Measurements from ENCODE around the gene WDR13. TPM values are rescaled to one million over a fixed set of nuclear protein-coding genes. Genes with fewer than 3 reads are reported as not detected.

The WDR13 gene
- total RNA-seq, 4 donors from 2014 or later: 108 to 224 (median 126) TPM

DNA sequence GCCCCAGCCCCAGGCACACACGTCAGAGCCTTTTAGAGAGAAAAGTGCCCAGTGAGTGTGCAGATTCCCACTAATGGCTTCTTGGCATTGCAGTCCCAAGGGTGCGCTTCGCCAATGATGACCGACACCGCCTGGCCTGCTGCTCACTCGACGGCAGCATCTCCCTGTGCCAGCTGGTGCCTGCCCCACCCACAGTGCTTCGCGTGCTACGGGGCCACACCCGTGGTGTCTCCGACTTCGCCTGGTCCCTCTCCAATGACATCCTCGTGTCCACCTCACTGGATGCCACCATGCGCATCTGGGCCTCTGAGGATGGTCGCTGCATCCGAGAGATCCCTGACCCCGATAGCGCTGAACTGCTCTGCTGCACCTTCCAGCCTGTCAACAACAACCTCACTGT, 2.9 kb downstream of the WDR13 start:
- Histone ChIP-seq H3K9me3 (no peaks in the 10 kb centered on the region), H3K4me1 (peaks cover 0 to 19% (median 0%) of the 10 kb centered on the region in 4 donors), H3K27me3 (no peaks in the 10 kb centered on the region), H3K4me3 (no peak overlapping the region), H3K36me3 (peaks cover 0 to 63% (median 0%) of the 10 kb centered on the region in 3 donors), H3K27ac (no peak overlapping the region)
- TF ChIP-seq, protein P1, sequence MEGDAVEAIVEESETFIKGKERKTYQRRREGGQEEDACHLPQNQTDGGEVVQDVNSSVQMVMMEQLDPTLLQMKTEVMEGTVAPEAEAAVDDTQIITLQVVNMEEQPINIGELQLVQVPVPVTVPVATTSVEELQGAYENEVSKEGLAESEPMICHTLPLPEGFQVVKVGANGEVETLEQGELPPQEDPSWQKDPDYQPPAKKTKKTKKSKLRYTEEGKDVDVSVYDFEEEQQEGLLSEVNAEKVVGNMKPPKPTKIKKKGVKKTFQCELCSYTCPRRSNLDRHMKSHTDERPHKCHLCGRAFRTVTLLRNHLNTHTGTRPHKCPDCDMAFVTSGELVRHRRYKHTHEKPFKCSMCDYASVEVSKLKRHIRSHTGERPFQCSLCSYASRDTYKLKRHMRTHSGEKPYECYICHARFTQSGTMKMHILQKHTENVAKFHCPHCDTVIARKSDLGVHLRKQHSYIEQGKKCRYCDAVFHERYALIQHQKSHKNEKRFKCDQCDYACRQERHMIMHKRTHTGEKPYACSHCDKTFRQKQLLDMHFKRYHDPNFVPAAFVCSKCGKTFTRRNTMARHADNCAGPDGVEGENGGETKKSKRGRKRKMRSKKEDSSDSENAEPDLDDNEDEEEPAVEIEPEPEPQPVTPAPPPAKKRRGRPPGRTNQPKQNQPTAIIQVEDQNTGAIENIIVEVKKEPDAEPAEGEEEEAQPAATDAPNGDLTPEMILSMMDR (IDR thresholded peaks at IDR 0.05): no peak
- TF ChIP-seq EP300 (IDR thresholded peaks at IDR 0.05): no peak
- no peak for TF ChIP-seq POLR2A (IDR thresholded peaks at IDR 0.05)
- WGBS, 2 donors: 92 to 93% methylated on average over 18 to 19 of the region's 19 CpGs
- DNase-seq (ENCODE audit: low spot score in 2 of 2): no peak

DNA sequence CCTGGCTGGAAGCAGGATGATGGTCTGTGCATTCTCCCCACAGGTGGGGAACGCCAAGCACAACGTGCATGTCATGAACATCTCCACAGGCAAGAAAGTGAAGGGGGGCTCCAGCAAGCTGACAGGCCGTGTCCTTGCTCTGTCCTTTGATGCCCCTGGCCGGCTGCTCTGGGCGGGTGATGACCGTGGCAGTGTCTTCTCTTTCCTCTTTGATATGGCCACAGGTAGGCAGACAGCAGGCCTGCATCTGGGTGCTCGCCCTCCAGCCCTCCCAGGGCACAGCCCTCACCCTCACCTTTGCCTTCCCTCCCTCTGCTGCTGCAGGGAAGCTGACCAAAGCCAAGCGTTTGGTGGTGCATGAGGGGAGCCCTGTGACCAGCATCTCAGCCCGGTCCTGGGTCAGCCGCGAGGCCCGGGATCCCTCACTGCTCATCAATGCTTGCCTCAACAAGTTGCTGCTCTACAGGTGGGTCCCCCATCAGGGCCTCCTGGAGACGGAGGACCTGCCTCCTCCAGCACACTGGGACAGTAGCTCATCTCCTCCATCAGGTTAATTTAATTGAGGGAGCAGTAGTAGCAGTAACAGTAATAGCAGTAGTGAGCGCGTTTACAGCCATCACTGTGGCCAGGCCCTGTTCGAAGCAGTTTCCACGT, 4.6 kb downstream of the WDR13 start:
- Histone ChIP-seq H3K36me3 (peaks cover 0 to 66% (median 0%) of the 10 kb centered on the region in 3 donors), H3K4me1 (peaks cover 0 to 17% (median 0%) of the 10 kb centered on the region in 4 donors), H3K4me3 (no peak overlapping the region), H3K27ac (no peak overlapping the region), H3K9me3 (no peaks in the 10 kb centered on the region), H3K27me3 (no peaks in the 10 kb centered on the region)
- WGBS, 2 donors: 68 to 77% methylated on average over 4 to 9 of the region's 17 CpGs
- DNase-seq (ENCODE audit: low spot score in 2 of 2): no peak
- TF ChIP-seq EP300 (IDR thresholded peaks at IDR 0.05): no peak
- TF ChIP-seq POLR2A (IDR thresholded peaks at IDR 0.05): no peak
- TF ChIP-seq, protein P1 (IDR thresholded peaks at IDR 0.05): no peak

DNA sequence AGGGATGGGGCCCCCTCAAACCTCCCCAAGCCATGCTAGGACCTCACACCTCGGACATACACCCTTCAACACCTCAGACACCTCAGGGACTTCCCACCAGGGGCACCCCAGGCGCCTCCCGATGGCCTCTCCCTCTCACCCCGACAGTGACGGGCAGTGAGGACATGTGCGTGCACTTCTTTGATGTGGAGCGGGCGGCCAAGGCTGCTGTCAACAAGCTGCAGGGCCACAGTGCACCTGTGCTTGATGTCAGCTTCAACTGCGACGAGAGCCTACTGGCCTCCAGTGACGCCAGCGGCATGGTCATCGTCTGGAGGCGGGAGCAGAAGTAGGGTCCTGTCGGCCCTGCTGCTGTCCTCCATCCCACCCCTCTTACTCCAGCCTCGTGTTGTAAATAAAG, 7.4 kb downstream of the WDR13 start:
- no peak overlapping the region for H3K27ac ChIP-seq
- TF ChIP-seq EP300 (IDR thresholded peaks at IDR 0.05): no peak
- TF ChIP-seq, protein P1 (IDR thresholded peaks at IDR 0.05): no peak
- DNase-seq (ENCODE audit: low spot score in 2 of 2): no peak
- no peak overlapping the region for H3K4me3 ChIP-seq
- H3K27me3 ChIP-seq: no peaks in the 10 kb centered on the region
- H3K36me3 ChIP-seq: peaks cover 0 to 55% (median 0%) of the 10 kb centered on the region in 3 donors
- no peaks in the 10 kb centered on the region for H3K4me1 ChIP-seq
- WGBS, 2 donors: 83 to 86% methylated on average over 9 to 11 of the region's 16 CpGs
- H3K9me3 ChIP-seq: no peaks in the 10 kb centered on the region

DNA sequence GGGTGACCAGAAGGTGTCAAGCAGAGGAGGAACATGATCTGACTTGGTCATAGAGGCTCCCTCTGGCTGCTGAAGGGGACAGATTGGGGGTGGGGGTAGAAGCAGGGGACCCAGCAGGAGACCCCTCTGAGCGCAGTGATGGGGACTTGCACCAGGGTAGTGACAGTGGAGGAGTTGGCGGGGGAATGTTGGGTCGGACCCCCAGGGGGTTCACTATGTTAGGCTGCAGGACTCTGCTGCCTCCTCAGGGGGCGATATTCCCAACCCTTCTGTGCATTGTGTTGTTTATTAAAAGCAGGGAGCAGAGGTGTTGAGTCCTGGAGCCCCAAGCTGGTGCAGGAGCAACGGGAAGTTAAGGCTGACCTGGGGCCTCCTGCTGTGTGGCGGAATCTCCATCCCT, 8.8 kb downstream of the WDR13 start:
- TF ChIP-seq, protein P1 (IDR thresholded peaks at IDR 0.05): no peak
- TF ChIP-seq POLR2A (IDR thresholded peaks at IDR 0.05): no peak
- no peak for TF ChIP-seq EP300 (IDR thresholded peaks at IDR 0.05)
- Histone ChIP-seq H3K27me3 (no peaks in the 10 kb centered on the region), H3K36me3 (peaks cover 0 to 42% (median 0%) of the 10 kb centered on the region in 3 donors), H3K27ac (no peak overlapping the region), H3K4me1 (no peaks in the 10 kb centered on the region), H3K4me3 (no peak overlapping the region), H3K9me3 (no peaks in the 10 kb centered on the region)
- 69 to 80% methylated on average over 6 of the region's 6 CpGs for WGBS, 2 donors
- no peak for DNase-seq (ENCODE audit: low spot score in 2 of 2)

DNA sequence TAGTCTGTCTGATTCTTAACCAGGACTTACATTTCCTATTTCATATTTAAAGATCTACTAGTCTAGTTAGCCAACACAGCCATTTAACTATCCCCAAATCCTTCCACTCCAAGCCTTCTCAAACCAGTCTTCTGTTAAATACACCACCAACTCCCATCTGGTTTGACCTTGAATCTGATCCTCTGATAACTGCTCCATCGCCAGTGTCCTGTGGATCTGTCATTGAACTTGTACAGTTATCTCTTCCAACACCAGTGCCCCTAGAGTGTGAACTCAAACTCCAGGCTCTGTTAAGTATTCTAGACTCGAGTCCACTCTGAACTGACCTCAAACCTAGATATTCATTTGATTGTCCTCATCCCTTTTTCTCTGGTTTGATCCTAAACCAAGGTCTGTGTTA, 14.4 kb downstream of the WDR13 start:
- WGBS, 2 donors: 51 to 66% methylated on average over 2 of the region's 2 CpGs

More for the DNA sequence above, 14.4 kb downstream of the WDR13 start:
- no peak overlapping the region for H3K27ac ChIP-seq
- H3K9me3 ChIP-seq: no peaks in the 10 kb centered on the region
- DNase-seq (ENCODE audit: low spot score in 2 of 2): no peak
- peaks cover 0 to 4% of the 10 kb centered on the region in 2 donors for H3K27me3 ChIP-seq
- no peaks in the 10 kb centered on the region for H3K36me3 ChIP-seq
- H3K4me3 ChIP-seq: no peak overlapping the region
- no peaks in the 10 kb centered on the region for H3K4me1 ChIP-seq
- TF ChIP-seq POLR2A (IDR thresholded peaks at IDR 0.05): no peak
- TF ChIP-seq, protein P1 (IDR thresholded peaks at IDR 0.05): no peak
- no peak for TF ChIP-seq EP300 (IDR thresholded peaks at IDR 0.05)

Data from tibial nerve (tissue), 4 donors.